Lung (tissue), 12 donors: ENCODE measurements around the gene FLNB. TPM values are rescaled to one million over a fixed set of nuclear protein-coding genes. Genes with fewer than 3 reads are reported as not detected.
"Not testable (repeated sequence)": the region's sequence is repeated elsewhere in the genome, so short reads cannot be mapped to it uniquely, and the experiment has no call there.

Experiments
- ATAC-seq: fragments of 200-7000 bp; cut with Tn5 transposase; one replicate; pipeline ENCODE4 v1.9.1; 2020; ENCODE audit warnings: moderate number of reproducible peaks; ENCODE audit not compliant: insufficient read depth, low FRiP score
- DNase-seq, 3 donors: peaks; one replicate each; pipeline ENCODE4 v3.0.0-alpha.2; 2013 to 2017
- H3K27ac ChIP-seq, 2 donors: one replicate each; pipeline ENCODE4 v1.5.1; 2013; ENCODE audit warnings: mild to moderate bottlenecking in 2 of 2, moderate library complexity in 2 of 2, control low read depth in 1 of 2, inconsistent platforms in 1 of 2, low read depth in 1 of 2, low read length in 1 of 2
- H3K27me3 ChIP-seq, 3 donors: one replicate each; pipeline ENCODE4 v1.5.1; 2013; ENCODE audit warnings: low read length in 2 of 3; ENCODE audit not compliant: control insufficient read depth in 3 of 3, insufficient read depth in 3 of 3
- H3K36me3 ChIP-seq, 4 donors: one replicate each; pipeline ENCODE4 v1.5.1; 2013; ENCODE audit warnings: low read length in 4 of 4, mild to moderate bottlenecking in 1 of 4, moderate library complexity in 1 of 4; ENCODE audit not compliant: control insufficient read depth in 4 of 4, insufficient read depth in 4 of 4
- H3K4me1 ChIP-seq, 5 donors: one replicate each; pipeline ENCODE4 v1.5.1; 2013; ENCODE audit warnings: low read length in 5 of 5, mild to moderate bottlenecking in 2 of 5, moderate library complexity in 1 of 5; ENCODE audit not compliant: control insufficient read depth in 5 of 5, insufficient read depth in 5 of 5
- H3K4me3 ChIP-seq: one replicate; pipeline ENCODE4 v1.5.1; 2013; ENCODE audit warnings: mild to moderate bottlenecking, control low read depth, moderate library complexity
- H3K9ac ChIP-seq, 2 donors: one replicate each; pipeline ENCODE4 v1.5.1; 2013; ENCODE audit warnings: low read length in 2 of 2, control low read depth in 1 of 2; ENCODE audit not compliant: insufficient read depth in 1 of 2
- H3K9me3 ChIP-seq, 4 donors: one replicate each; pipeline ENCODE4 v1.5.1; 2013; ENCODE audit warnings: low read length in 3 of 4, mild to moderate bottlenecking in 1 of 4, moderate library complexity in 1 of 4; ENCODE audit not compliant: control insufficient read depth in 4 of 4, insufficient read depth in 3 of 4
- WGBS, 2 donors: extraction: QIAGEN DNeasy Blood & Tissue Kit; methylation state at CpG; one replicate each; pipeline ENCODE4 v1.1.7; 2013; 5-methylcytosine and 5-hydroxymethylcytosine counted together
- polyA plus RNA-seq, 2 donors: library from polyadenylated mRNA; stranded (reverse); fragments of 200-250 nt; gene quantifications; one replicate each; pipeline ENCODE4 v1.2.1, GENCODE V29; 2013
- total RNA-seq, 2 donors: library from RNA; depleted of rRNA in 1 of 2; stranded (reverse); fragments of >200 nt in 1 of 2; gene quantifications; one replicate each; pipeline ENCODE4 v1.2.1, GENCODE V29; 2014 to 2021
- TF ChIP-seq, protein P1 (sequence below): IDR thresholded peaks from 2 replicates; pipeline ENCODE4 v1.5.1; 2012; ENCODE audit warnings: mild to moderate bottlenecking; ENCODE audit errors: control extremely low read depth, extremely low read depth
- donor health status: control.
- donor health status: control.
- donor health status: Bipolar disorder and iron deficiency.
- donor health status: healthy.
- donor health status: DM: yes; HTN: yes; CAD: no.

Gene FLNB
- total and polyA plus RNA-seq, 4 donors: 32.4 to 122 (median 93.7) TPM

DNA sequence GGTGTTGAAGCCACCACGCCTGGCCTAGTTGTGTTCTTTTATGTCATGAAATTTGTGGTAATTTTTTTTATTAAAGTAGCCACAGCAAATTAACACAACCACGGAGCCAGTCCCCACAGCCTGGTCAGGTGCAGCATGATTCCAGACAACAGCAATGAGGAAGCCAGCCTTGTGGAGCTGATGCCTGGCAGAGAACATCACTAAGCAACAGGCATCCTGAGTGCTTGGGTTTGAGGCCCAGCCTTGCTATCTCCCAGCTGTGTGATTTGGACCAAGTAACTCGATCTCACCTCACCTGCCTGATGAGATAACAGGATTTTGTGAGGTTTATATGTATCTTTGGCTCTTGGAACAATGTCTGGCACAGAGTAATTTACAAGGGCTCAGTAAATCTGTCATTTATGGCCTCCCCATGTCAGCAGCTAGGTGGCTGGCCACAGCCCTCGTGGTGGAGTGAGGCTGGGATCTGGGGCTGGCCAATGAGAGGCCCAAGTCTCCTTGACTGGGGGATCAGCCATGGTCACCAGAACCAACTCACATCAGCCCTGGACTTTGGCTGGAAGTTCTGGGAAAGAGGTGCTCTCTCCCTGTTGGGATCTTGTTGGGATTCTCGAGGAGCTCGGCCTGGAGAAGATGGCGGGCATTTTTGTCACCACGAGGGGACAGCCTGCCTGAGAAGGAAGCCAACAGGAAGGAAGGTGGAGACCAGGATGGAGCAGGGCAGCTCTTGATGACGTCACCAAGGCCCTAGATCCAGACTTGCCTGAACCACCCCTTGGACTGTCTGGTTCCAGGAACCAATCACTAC lies 22.8 kb upstream of the FLNB start:
- WGBS, 2 donors: 79 to 88% methylated on average over 9 of the region's 9 CpGs
- ATAC-seq: no peak
- H3K9ac ChIP-seq: no peak overlapping the region
- no peak for DNase-seq
- H3K4me3 ChIP-seq: no peak overlapping the region
- TF ChIP-seq, protein P1, sequence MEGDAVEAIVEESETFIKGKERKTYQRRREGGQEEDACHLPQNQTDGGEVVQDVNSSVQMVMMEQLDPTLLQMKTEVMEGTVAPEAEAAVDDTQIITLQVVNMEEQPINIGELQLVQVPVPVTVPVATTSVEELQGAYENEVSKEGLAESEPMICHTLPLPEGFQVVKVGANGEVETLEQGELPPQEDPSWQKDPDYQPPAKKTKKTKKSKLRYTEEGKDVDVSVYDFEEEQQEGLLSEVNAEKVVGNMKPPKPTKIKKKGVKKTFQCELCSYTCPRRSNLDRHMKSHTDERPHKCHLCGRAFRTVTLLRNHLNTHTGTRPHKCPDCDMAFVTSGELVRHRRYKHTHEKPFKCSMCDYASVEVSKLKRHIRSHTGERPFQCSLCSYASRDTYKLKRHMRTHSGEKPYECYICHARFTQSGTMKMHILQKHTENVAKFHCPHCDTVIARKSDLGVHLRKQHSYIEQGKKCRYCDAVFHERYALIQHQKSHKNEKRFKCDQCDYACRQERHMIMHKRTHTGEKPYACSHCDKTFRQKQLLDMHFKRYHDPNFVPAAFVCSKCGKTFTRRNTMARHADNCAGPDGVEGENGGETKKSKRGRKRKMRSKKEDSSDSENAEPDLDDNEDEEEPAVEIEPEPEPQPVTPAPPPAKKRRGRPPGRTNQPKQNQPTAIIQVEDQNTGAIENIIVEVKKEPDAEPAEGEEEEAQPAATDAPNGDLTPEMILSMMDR: no peak
- no peaks in the 10 kb centered on the region for H3K27me3 ChIP-seq
- H3K27ac ChIP-seq: no peak overlapping the region
- H3K4me1 ChIP-seq: peaks cover 0 to 1% (median 0%) of the 10 kb centered on the region in 5 donors
- H3K36me3 ChIP-seq: no peaks in the 10 kb centered on the region
- no peaks in the 10 kb centered on the region for H3K9me3 ChIP-seq

DNA sequence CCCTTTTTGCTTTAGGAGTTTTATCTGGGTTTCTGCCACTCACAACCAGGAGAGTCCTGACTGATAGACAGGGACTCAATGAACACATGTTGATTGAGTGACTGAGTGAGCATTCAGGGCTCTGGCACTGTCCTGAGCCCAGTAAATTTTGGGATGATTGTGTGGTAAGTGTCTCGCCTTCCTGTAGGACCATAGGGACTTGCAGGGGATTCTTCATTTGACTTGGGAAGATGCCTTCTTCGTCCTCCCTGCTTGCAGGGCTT lies 22.3 kb upstream of the FLNB start:
- ATAC-seq (no peak), DNase-seq (no peak)
- TF ChIP-seq, protein P1: no peak
- no peak overlapping the region for H3K27ac ChIP-seq
- H3K9ac ChIP-seq: no peak overlapping the region
- H3K4me1 ChIP-seq: peaks cover 0 to 1% (median 0%) of the 10 kb centered on the region in 5 donors
- H3K4me3 ChIP-seq: no peak overlapping the region
- no peaks in the 10 kb centered on the region for H3K9me3 ChIP-seq
- no peaks in the 10 kb centered on the region for H3K36me3 ChIP-seq
- WGBS, 2 donors: 99 to 100% methylated on average over 2 of the region's 2 CpGs
- H3K27me3 ChIP-seq: no peaks in the 10 kb centered on the region

DNA sequence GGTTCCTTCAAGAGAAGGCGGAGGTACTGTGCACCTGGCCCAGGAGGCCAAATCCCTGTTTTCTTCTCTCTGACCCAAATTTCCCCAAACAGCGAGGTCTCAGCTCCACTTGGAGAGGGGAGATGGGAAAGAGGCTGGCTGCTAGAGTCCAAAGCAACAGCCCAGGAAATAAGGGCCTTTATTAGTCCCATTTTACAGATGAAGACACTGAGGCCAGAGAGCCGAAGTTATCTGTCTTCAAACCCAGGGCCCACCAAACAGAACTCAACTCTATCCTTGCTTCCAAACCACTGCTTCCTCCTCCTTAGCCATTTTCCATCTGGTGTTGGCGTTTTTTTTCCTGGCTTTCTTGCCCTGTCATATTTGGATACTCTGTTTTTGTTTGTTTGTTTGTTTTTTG lies 22.0 kb upstream of the FLNB start:
- no peak overlapping the region for H3K27ac ChIP-seq
- H3K36me3 ChIP-seq: no peaks in the 10 kb centered on the region
- H3K9ac ChIP-seq: no peak overlapping the region
- ATAC-seq (no peak), DNase-seq (no peak)
- TF ChIP-seq, protein P1: no peak
- H3K27me3 ChIP-seq: no peaks in the 10 kb centered on the region
- 96 to 97% methylated on average over 4 of the region's 4 CpGs for WGBS, 2 donors
- H3K4me1 ChIP-seq: peaks cover 0 to 1% (median 0%) of the 10 kb centered on the region in 5 donors
- no peak overlapping the region for H3K4me3 ChIP-seq
- no peaks in the 10 kb centered on the region for H3K9me3 ChIP-seq

DNA sequence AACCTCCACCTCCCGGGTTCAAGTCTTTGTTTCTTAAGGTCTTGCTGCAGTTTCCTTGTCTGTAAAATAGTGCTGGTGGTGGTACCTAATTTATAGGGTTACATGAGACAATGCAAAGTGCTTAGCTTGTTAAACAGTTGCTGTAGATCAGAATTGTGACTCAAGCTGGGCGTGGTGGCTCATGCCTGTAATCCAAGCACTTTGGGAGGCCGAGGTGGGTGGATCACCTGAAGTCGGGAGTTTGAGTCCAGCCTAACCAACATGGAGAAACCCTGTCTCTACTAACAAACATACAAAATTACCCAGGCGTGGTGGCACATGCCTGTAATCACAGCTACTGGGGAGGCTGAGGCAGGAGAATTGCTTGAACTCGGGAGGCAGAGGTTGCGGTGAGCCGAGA lies 19.0 kb upstream of the FLNB start:
- not testable (repeated sequence) for H3K4me1 ChIP-seq, H3K9me3 ChIP-seq, ATAC-seq, H3K36me3 ChIP-seq, H3K4me3 ChIP-seq, H3K9ac ChIP-seq, H3K27me3 ChIP-seq, H3K27ac ChIP-seq, DNase-seq
- WGBS, 2 donors: 87 to 90% methylated on average over 8 of the region's 8 CpGs
